Mucosa of descending colon (tissue), 3 donors: ENCODE measurements around the gene WWC2. TPM values are rescaled to one million over a fixed set of nuclear protein-coding genes. Genes with fewer than 3 reads are reported as not detected.

Experiments used
- ATAC-seq: fragments of 200-7000 bp; cut with Tn5 transposase; one replicate; pipeline ENCODE4 v1.9.1; 2020; ENCODE audit warnings: mild to moderate bottlenecking, moderate library complexity
- DNase-seq, 3 donors: peaks; one replicate each; pipeline ENCODE4 v3.0.0-alpha.2; 2020
- H3K36me3 ChIP-seq: fragments of 200-600 bp; one replicate; pipeline ENCODE4 v1.8.0; 2021; ENCODE audit warnings: low read depth, mild to moderate bottlenecking
- H3K4me1 ChIP-seq: fragments of 200-600 bp; one replicate; pipeline ENCODE4 v1.8.0; 2021; ENCODE audit warnings: low read depth, mild to moderate bottlenecking
- H3K4me3 ChIP-seq: fragments of 200-600 bp; one replicate; pipeline ENCODE4 v1.8.0; 2021; ENCODE audit warnings: mild to moderate bottlenecking
- H3K9me3 ChIP-seq: fragments of 200-600 bp; one replicate; pipeline ENCODE4 v1.8.0; 2021; ENCODE audit warnings: mild to moderate bottlenecking
- CTCF ChIP-seq: fragments of 200-600 bp; IDR thresholded peaks from one replicate; pipeline ENCODE4 v1.8.0; 2022; ENCODE audit warnings: antibody characterized with exemption, mild to moderate bottlenecking
- intact Hi-C, 2 donors: fragments of 100-400 bp; cut with DNase I in 1 of 2; cut with micrococcal nuclease in 1 of 2; formaldehyde crosslinking; loops; one replicate each; pipeline versions ENCODE4 v1.11.0 to v1.11.1; 2022; cut with DNase I, micrococcal nuclease
- total RNA-seq, 3 donors: library from RNA; stranded (reverse); fragmentation: NEBNext Ultra II Directional in 2 of 3; extraction: Animal tissue kit (Norgen Biotek cat#: 25700) in 2 of 3; gene quantifications; one replicate each; pipeline versions ENCODE4 v1.2.1 to v1.2.4, GENCODE V29; 2021 to 2023
- donor health status: DM: no; HTN: no; CAD: no; lungs with moderate emphysema.
- donor health status: DM: no; HTN: no; CAD: no.
- donor health status: DM: no; HTN: yes; CAD: no.

The WWC2 gene
- total RNA-seq, 3 donors from 2014 or later: 6.4 to 31.2 (median 7.7) TPM

- peaks cover 4% of the 10 kb centered on the region for H3K4me1 ChIP-seq
- intact Hi-C loops: no loop called here
- no peak for TF ChIP-seq CTCF
- H3K36me3 ChIP-seq: no peaks in the 10 kb centered on the region
- DNase-seq (no peak), ATAC-seq (no peak)
- no peaks in the 10 kb centered on the region for H3K9me3 ChIP-seq
- no peak overlapping the region for H3K4me3 ChIP-seq
Measured at GRCh38 chr4:183333202-183333601, 234.1 kb downstream of the WWC2 start.

GRCh38 chr4:183333983-183334382 is 234.9 kb downstream of the WWC2 start:
- DNase-seq (no peak), ATAC-seq (peak; percentile 71)
- H3K9me3 ChIP-seq: no peaks in the 10 kb centered on the region
- peaks cover 4% of the 10 kb centered on the region for H3K4me1 ChIP-seq
- no peak for TF ChIP-seq CTCF
- H3K4me3 ChIP-seq: no peak overlapping the region
- intact Hi-C loops: no loop called here
- H3K36me3 ChIP-seq: no peaks in the 10 kb centered on the region

GRCh38 chr4:183335369-183335940 is 236.4 kb downstream of the WWC2 start:
- peak; percentile 73 for ATAC-seq
- TF ChIP-seq CTCF: no peak
- DNase-seq: no peak
- Histone ChIP-seq H3K36me3 (no peaks in the 10 kb centered on the region), H3K9me3 (no peaks in the 10 kb centered on the region), H3K4me1 (peaks cover 4% of the 10 kb centered on the region), H3K4me3 (no peak overlapping the region)
- intact Hi-C loops: no loop called here

- ATAC-seq (no peak), DNase-seq (no peak)
- intact Hi-C loops: no loop called here
- no peak overlapping the region for H3K4me3 ChIP-seq
- no peak for TF ChIP-seq CTCF
- no peaks in the 10 kb centered on the region for H3K9me3 ChIP-seq
- H3K4me1 ChIP-seq: peaks cover 4% of the 10 kb centered on the region
- no peaks in the 10 kb centered on the region for H3K36me3 ChIP-seq
Measured at GRCh38 chr4:183337349-183337748, 238.3 kb downstream of the WWC2 start.

GRCh38 chr4:183337833-183338232 is 238.8 kb downstream of the WWC2 start:
- Histone ChIP-seq H3K9me3 (no peaks in the 10 kb centered on the region), H3K4me1 (peaks cover 6% of the 10 kb centered on the region), H3K36me3 (no peaks in the 10 kb centered on the region), H3K4me3 (no peak overlapping the region)
- intact Hi-C loops: no loop called here
- DNase-seq (no peak), ATAC-seq (peak; percentile 18)
- no peak for TF ChIP-seq CTCF
